ENCODE data around the gene EWSR1.
"Not testable (repeated sequence)": the region's sequence is repeated elsewhere in the genome, so short reads cannot be mapped to it uniquely, and the experiment has no call there.

The EWSR1 gene

GRCh38 chr22:29267858-29268510, at the start of gene EWSR1, which contains the start of gene RHBDD3:
Gene EWSR1, plus strand, starts transcription at chr22:29268268. Its CDS starts 69 bp downstream, at chr22:29268337.
Gene RHBDD3, minus strand, starts transcription at chr22:29267981. Its CDS starts 2,355 bp downstream, at chr22:29265626.
- peak; percentile 98 for DNase-seq (ENCODE audit: low read depth)

GRCh38 chr22:29218758-29219408, 49.2 kb upstream of the EWSR1 start:
- no peak for DNase-seq (ENCODE audit: low read depth)

DNA sequence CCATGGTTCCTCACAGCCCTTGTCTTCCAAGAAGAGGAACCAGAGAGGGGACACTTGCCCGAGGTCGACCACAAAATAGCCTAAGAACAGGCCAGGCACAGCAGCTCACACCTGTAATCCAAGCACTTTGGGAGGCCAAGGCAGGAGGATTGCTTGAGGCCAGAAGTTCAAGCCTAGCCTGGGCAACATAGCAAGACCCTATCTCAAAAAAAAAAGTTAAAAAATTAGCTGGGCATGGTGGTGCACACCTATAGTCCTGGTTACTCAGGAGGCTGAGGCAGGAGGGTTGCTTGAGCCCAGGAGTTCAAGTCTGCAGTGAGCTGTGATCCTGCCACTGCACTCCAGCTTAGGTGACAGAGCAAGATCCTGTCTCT, 48.7 kb upstream of the EWSR1 start:
- DNase-seq (ENCODE audit: low read depth) = not testable (repeated sequence)

- no peak for DNase-seq (ENCODE audit: low read depth)
Measured at GRCh38 chr22:29219881-29220670, 48.0 kb upstream of the EWSR1 start.

- no peak for DNase-seq (ENCODE audit: low read depth)
Measured at GRCh38 chr22:29224121-29224858, 43.8 kb upstream of the EWSR1 start.

GRCh38 chr22:29224859-29225410, 43.1 kb upstream of the EWSR1 start:
- no peak for DNase-seq (ENCODE audit: low read depth)

- DNase-seq (ENCODE audit: low read depth) = peak; percentile 33
Measured at GRCh38 chr22:29225422-29226090, 42.5 kb upstream of the EWSR1 start.

- no peak for DNase-seq (ENCODE audit: low read depth)
Measured at GRCh38 chr22:29226351-29226981, 41.6 kb upstream of the EWSR1 start.

GRCh38 chr22:29230972-29231875, 36.8 kb upstream of the EWSR1 start:
- no peak for DNase-seq (ENCODE audit: low read depth)

- DNase-seq (ENCODE audit: low read depth) = no peak
Measured at GRCh38 chr22:29231971-29232959, 35.8 kb upstream of the EWSR1 start.

DNA sequence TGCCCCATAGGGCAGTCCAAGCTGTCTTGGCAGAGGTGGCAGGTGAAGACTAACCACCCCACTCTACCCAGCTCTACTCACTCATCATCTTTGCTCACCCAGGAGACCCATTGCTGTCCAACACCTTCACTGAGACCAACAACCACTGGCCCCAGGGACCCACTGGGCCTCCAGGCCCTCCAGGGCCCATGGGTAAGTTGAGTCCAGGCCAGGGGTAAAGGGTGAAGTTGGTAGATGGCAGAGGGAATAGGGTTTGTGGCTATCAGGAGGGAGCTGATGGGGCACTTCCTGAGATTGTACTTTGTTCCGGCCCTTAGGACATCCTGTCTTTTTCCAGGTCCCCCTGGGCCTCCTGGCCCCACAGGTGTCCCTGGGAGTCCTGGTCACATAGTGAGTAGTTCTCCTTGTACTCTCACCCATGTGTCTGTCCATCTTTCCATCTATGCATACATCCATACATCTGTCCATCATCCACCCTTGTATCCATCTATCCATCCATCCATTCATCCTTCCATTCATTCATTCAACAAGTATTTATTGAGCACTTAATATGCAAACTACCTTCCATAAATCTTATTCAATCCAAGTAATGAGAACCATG, 34.7 kb upstream of the EWSR1 start:
- no peak for DNase-seq (ENCODE audit: low read depth)

- DNase-seq (ENCODE audit: low read depth) = not testable (repeated sequence)
Measured at GRCh38 chr22:29240481-29240880, 27.6 kb upstream of the EWSR1 start.

- no peak for DNase-seq (ENCODE audit: low read depth)
Measured at GRCh38 chr22:29243874-29244446, 24.1 kb upstream of the EWSR1 start.

DNA sequence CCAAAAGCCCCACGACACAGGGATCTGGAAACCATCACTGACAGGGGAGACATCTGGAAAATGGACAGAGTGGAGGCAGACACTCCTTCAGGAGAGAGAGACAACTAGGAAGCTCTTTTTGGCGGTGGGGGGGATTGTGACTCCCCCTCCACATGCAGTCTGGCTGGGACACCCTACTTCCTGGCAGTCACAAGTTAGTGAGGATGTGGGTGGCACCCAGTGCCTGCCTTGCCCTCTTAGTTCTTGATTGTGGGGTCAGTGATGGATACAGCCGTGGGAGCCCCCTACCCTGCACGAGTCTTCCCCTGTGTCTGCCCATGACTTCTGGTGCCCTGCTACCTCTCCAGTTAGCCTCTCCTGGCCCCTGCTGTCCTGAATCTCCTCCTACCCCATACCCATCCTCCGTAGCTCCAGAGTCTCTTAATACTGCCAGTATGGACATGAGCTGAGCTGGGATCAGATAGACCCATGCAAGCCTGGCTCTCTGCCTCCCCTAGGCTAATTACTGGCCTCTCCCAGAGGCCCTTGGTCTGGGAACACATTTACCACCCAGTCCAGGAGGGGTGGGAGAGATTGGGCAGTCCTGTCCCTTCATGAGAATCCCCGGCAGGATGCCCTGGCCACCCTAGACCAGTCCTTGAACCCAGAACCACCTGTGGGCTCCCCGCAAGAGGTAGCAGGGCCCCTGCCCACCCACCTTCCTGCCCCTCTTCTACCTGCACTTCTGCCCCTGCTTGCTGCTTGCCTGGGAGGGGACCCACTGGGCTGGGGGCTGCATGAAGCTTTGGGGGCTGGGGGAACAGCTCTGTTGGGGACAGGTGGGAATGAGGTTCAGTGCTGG, 23.1 kb upstream of the EWSR1 start:
- DNase-seq (ENCODE audit: low read depth) = no peak

GRCh38 chr22:29245626-29246385, 22.3 kb upstream of the EWSR1 start:
- DNase-seq (ENCODE audit: low read depth) = peak; percentile 67

- DNase-seq (ENCODE audit: low read depth) = not testable (repeated sequence)
Measured at GRCh38 chr22:29247891-29248290, 20.2 kb upstream of the EWSR1 start.

All from ELR (cell line).